OCI-LY1 (cell line): Measurements from ENCODE around the gene HOXD9.

Source experiments
- H2AFZ ChIP-seq: fragments of 200-600 bp; sonication (generic), shearing (Covaris generic); 2 replicates; pipeline ENCODE4 v1.6.0; 2014; ENCODE audit warnings: antibody characterized with exemption, mild to moderate bottlenecking, low read length
- H3F3A ChIP-seq: fragments of 200-600 bp; sonication (generic), shearing (Covaris generic); 2 replicates; pipeline ENCODE4 v1.6.0; 2014; ENCODE audit warnings: mild to moderate bottlenecking, antibody characterized with exemption, low read length, moderate library complexity; ENCODE audit not compliant: insufficient read depth
- H3K27ac ChIP-seq: fragments of 200-600 bp; sonication (generic); 2 replicates; pipeline ENCODE4 v1.5.1; 2014; ENCODE audit warnings: low read length, mixed run types, mild to moderate bottlenecking, low read depth; ENCODE audit not compliant: poor library complexity, severe bottlenecking
- H3K27me3 ChIP-seq: fragments of 200-600 bp; sonication (generic); 2 replicates; pipeline ENCODE4 v1.6.0; 2014; ENCODE audit warnings: antibody characterized with exemption, mild to moderate bottlenecking, low read length, moderate library complexity; ENCODE audit not compliant: insufficient read depth
- H3K36me3 ChIP-seq: fragments of 200-600 bp; sonication (generic); 2 replicates; pipeline ENCODE4 v1.6.1; 2014; ENCODE audit warnings: mild to moderate bottlenecking, antibody characterized with exemption, low read length, moderate library complexity, mixed read lengths; ENCODE audit not compliant: insufficient read depth
- H3K4me1 ChIP-seq: fragments of 200-600 bp; sonication (generic); 2 replicates; pipeline ENCODE4 v1.5.1; 2014; ENCODE audit warnings: mild to moderate bottlenecking, low read length, moderate library complexity; ENCODE audit not compliant: insufficient read depth, severe bottlenecking
- H3K4me2 ChIP-seq: fragments of 200-600 bp; sonication (generic), shearing (Covaris generic); 2 replicates; pipeline ENCODE4 v1.6.1; 2014; ENCODE audit warnings: low read length
- H3K4me3 ChIP-seq: fragments of 200-600 bp; sonication (generic); 2 replicates; pipeline ENCODE4 v1.5.1; 2014; ENCODE audit warnings: low read length, low read depth, mild to moderate bottlenecking, mixed read lengths; ENCODE audit not compliant: poor library complexity, severe bottlenecking
- H3K79me2 ChIP-seq: fragments of 200-600 bp; shearing (Covaris generic); 2 replicates; pipeline ENCODE4 v1.6.1; 2016; ENCODE audit warnings: mixed run types, low read length, mixed read lengths; ENCODE audit not compliant: insufficient read depth
- H3K9ac ChIP-seq: fragments of 200-600 bp; sonication (generic), shearing (Covaris generic); 2 replicates; pipeline ENCODE4 v1.6.1; 2014; ENCODE audit warnings: mild to moderate bottlenecking, low read length, mixed read lengths
- H3K9me2 ChIP-seq: fragments of 200-600 bp; sonication (generic), shearing (Covaris generic); 2 replicates; pipeline ENCODE4 v1.6.1; 2014; ENCODE audit warnings: low read depth, mild to moderate bottlenecking, low read length, mixed read lengths
- H3K9me3 ChIP-seq: fragments of 200-600 bp; shearing (Covaris generic); 2 replicates; pipeline ENCODE4 v1.6.1; 2014; ENCODE audit warnings: low read length, mixed read lengths
- H4K20me1 ChIP-seq: fragments of 200-600 bp; sonication (generic), shearing (Covaris generic); 2 replicates; pipeline ENCODE4 v1.6.0; 2016; ENCODE audit warnings: mild to moderate bottlenecking, low read length; ENCODE audit not compliant: insufficient read depth
- EZH2 ChIP-seq: fragments of 200-600 bp; sonication (generic), shearing (Covaris generic); IDR thresholded peaks from 2 replicates; pipeline ENCODE4 v1.8.0; 2017; ENCODE audit warnings: borderline replicate concordance, mixed run types, mild to moderate bottlenecking, antibody characterized with exemption, low read length, moderate library complexity, mixed read lengths
- TF ChIP-seq, protein P1 (sequence below): fragments of 200-600 bp; sonication (generic), shearing (Covaris generic); IDR thresholded peaks from 2 replicates; pipeline ENCODE4 v1.5.1; 2017; ENCODE audit warnings: mild to moderate bottlenecking, antibody characterized with exemption, low read length, moderate library complexity, mixed read lengths

HOXD9 gene

DNA sequence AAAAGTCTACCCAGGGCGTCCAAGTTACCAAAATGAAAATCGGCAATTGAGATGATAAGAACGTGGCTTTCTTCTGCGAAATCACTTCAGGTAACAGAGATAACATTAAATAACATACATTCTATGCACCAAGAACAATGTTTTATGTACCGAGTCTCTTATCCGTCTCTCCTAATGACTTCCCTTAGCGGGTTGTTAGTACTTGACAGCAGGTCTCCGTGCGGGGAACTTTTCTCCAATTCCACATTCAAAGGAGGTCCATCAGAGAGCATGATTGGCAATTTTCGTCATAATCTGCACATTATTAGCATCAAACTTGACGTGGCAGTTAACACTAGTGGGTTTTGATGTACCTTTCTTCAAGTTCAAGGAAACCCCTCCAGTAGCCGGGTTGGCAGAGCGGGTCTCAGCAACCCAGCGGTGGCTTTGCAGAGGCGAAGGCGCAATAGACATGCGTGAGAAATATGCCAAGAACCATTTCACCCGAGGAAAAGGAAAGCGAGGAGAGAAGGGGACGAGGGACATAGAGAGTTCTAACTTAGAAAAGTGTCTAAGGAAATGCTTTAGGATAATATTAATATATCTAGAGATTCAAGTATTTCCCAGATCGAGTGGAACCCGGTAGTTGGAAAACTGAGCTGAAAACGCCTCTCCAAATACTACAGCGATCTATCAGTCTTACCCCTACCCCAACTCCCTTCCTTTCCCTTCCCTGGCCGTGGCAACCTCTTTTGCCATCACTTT is 43.8 kb upstream of the HOXD9 start:
- Histone ChIP-seq H3K79me2 (no peaks in the 10 kb centered on the region), H3K9me2 (no peaks in the 10 kb centered on the region), H3K36me3 (no peaks in the 10 kb centered on the region), H3K27ac (no peak overlapping the region), H3F3A (no peaks in the 10 kb centered on the region), H3K4me3 (no peak overlapping the region), H3K9ac (no peak overlapping the region), H3K4me2 (no peak overlapping the region), H3K4me1 (no peaks in the 10 kb centered on the region), H3K27me3 (no peaks in the 10 kb centered on the region), H3K9me3 (no peaks in the 10 kb centered on the region), H4K20me1 (no peaks in the 10 kb centered on the region), H2AFZ (no peak overlapping the region)
- TF ChIP-seq EZH2: no peak
- TF ChIP-seq, protein P1, sequence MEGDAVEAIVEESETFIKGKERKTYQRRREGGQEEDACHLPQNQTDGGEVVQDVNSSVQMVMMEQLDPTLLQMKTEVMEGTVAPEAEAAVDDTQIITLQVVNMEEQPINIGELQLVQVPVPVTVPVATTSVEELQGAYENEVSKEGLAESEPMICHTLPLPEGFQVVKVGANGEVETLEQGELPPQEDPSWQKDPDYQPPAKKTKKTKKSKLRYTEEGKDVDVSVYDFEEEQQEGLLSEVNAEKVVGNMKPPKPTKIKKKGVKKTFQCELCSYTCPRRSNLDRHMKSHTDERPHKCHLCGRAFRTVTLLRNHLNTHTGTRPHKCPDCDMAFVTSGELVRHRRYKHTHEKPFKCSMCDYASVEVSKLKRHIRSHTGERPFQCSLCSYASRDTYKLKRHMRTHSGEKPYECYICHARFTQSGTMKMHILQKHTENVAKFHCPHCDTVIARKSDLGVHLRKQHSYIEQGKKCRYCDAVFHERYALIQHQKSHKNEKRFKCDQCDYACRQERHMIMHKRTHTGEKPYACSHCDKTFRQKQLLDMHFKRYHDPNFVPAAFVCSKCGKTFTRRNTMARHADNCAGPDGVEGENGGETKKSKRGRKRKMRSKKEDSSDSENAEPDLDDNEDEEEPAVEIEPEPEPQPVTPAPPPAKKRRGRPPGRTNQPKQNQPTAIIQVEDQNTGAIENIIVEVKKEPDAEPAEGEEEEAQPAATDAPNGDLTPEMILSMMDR: no peak

DNA sequence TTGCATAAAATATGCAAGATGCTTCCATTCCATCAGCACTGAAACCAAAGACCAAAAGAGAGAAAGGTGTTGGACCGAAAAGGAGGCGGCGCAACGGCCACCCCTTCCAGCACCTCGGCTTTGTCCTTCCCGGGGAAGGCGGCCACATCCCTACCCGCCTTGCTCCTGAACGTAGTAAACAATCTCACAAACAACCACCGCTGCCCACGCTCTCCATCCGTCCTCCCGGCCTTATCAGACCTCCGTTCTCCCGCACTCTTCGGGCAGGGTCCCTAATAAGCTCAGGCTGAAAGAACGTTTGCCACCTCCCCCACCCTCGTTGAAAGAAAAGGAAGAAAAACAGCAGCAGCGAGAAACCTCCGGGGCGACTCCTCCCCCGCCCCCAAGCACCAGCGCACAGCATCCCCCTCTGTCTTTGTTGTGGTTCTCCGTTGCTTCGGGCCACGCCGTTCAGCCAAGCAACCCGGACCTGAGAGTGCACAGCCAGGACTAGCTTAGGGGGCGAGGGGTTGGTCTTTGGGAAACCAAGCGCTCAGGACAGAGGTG is 43.2 kb upstream of the HOXD9 start:
- Histone ChIP-seq H3K9me3 (no peaks in the 10 kb centered on the region), H3K4me3 (no peak overlapping the region), H3K9ac (no peak overlapping the region), H3F3A (no peaks in the 10 kb centered on the region), H2AFZ (no peak overlapping the region), H3K79me2 (no peaks in the 10 kb centered on the region), H3K4me2 (no peak overlapping the region), H3K36me3 (no peaks in the 10 kb centered on the region), H3K27me3 (no peaks in the 10 kb centered on the region), H3K4me1 (no peaks in the 10 kb centered on the region), H3K27ac (no peak overlapping the region), H3K9me2 (no peaks in the 10 kb centered on the region), H4K20me1 (no peaks in the 10 kb centered on the region)
- TF ChIP-seq, protein P1: no peak
- no peak for TF ChIP-seq EZH2

DNA sequence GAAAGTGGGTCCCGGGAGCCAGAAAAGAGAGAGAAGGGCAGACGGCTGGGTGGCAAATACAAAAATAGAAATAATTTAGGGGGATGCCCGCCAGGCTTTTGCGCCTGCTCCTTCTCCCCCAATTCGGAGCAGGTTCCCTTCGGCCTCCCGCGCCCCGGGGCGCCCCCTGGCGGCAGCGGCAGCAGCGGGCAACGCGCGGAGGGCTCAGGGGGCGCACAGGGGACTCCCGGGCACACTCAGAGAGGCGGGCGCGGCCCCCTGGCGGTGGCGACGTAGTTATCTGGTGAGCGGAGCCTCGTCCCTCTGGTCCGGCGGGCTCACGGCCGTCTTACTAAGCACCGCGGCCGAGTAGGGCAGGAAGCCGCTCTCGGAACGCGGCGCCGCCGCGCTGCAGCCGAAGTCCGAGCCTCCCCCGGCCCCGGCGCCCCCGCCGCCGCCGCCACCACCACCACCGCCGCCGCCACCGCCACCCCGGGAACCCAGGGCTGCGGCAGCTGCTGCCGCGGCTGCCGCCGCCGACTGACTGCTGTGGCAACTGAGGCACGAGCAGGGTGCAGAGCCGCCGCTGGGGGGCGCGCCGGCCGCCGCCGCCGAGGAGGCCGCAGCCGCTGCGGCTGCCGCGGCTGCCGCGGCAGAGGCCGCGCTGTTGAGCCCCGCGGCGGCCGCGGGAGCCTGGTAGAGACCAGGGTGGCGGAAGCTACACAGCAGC is 42.5 kb upstream of the HOXD9 start:
- H3K4me3 ChIP-seq: no peak overlapping the region
- no peaks in the 10 kb centered on the region for H4K20me1 ChIP-seq
- H3K27me3 ChIP-seq: no peaks in the 10 kb centered on the region
- no peaks in the 10 kb centered on the region for H3K9me2 ChIP-seq
- no peak overlapping the region for H2AFZ ChIP-seq
- H3K9ac ChIP-seq: no peak overlapping the region
- no peaks in the 10 kb centered on the region for H3F3A ChIP-seq
- H3K27ac ChIP-seq: no peak overlapping the region
- H3K4me1 ChIP-seq: no peaks in the 10 kb centered on the region
- H3K36me3 ChIP-seq: no peaks in the 10 kb centered on the region
- H3K4me2 ChIP-seq: no peak overlapping the region
- H3K9me3 ChIP-seq: no peaks in the 10 kb centered on the region
- TF ChIP-seq, protein P1: no peak
- no peak for TF ChIP-seq EZH2
- H3K79me2 ChIP-seq: no peaks in the 10 kb centered on the region
